Adipocyte (in vitro differentiated cells): ENCODE data around the gene HOXA3.

Experiments
- DNase-seq: peaks from one replicate; pipeline ENCODE4 v3.0.0-alpha.2; 2015; ENCODE audit warnings: low read depth
- H3K27me3 ChIP-seq: replicated peaks from 2 replicates; pipeline ENCODE4 v1.7.0; 2013; ENCODE audit warnings: mild to moderate bottlenecking, low read length, moderate library complexity; ENCODE audit not compliant: control insufficient read depth, insufficient read depth
- H3K36me3 ChIP-seq: 2 replicates; pipeline ENCODE4 v1.7.0; 2013; ENCODE audit warnings: low read length, mild to moderate bottlenecking, moderate library complexity; ENCODE audit not compliant: control insufficient read depth, insufficient read depth, severe bottlenecking
- H3K4me1 ChIP-seq: 2 replicates; pipeline ENCODE4 v1.7.0; 2013; ENCODE audit warnings: mild to moderate bottlenecking, low read length, moderate library complexity; ENCODE audit not compliant: control insufficient read depth, insufficient read depth
- H3K4me3 ChIP-seq: 2 replicates; pipeline ENCODE4 v1.7.0; 2013; ENCODE audit warnings: mild to moderate bottlenecking, low read length, moderate library complexity
- H3K9ac ChIP-seq: 2 replicates; pipeline ENCODE4 v1.7.0; 2013; ENCODE audit warnings: mild to moderate bottlenecking, low read length, moderate library complexity
- H3K9me3 ChIP-seq: 2 replicates; pipeline ENCODE4 v1.7.0; 2013; ENCODE audit warnings: mild to moderate bottlenecking, low read length, moderate library complexity; ENCODE audit not compliant: control insufficient read depth

The HOXA3 gene

DNA sequence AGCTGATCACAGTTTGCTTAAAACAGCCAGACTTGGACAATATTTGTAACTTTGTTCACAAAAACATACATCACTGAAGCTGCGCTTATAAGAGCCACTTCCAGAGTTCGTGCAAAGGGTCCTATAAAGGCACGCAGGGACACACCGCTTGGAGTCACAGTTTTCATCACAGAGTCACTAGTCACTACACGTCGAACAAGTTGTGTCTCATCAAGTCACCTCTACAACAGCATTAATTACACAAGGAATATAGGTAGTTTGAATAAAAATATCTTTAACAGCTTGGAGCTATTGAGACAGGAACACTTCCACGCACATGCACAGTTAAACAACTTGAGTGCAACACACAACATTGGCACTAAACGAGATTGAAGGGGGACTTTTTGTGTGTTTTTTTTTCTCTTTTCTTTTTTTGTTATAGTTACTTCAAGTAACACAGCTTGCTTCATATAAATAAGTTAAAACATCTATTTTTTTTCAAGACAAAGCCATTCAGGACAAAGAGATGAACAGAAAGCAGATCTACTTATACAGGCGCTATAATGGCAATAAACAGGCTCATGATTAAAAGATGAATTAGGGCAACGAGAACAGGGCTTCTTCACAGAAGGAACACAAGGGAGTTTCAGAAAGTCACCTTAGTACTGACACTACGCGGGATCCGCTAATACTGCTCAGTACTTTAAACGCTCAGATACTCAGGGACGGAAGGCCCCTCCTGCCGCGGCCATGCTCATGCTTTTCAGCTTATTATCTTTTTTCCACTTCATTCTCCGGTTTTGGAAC, 11.1 kb downstream of the HOXA3 start:
- Histone ChIP-seq H3K36me3 (peaks cover 25% of the 10 kb centered on the region), H3K4me1 (peaks cover 57% of the 10 kb centered on the region)

DNA sequence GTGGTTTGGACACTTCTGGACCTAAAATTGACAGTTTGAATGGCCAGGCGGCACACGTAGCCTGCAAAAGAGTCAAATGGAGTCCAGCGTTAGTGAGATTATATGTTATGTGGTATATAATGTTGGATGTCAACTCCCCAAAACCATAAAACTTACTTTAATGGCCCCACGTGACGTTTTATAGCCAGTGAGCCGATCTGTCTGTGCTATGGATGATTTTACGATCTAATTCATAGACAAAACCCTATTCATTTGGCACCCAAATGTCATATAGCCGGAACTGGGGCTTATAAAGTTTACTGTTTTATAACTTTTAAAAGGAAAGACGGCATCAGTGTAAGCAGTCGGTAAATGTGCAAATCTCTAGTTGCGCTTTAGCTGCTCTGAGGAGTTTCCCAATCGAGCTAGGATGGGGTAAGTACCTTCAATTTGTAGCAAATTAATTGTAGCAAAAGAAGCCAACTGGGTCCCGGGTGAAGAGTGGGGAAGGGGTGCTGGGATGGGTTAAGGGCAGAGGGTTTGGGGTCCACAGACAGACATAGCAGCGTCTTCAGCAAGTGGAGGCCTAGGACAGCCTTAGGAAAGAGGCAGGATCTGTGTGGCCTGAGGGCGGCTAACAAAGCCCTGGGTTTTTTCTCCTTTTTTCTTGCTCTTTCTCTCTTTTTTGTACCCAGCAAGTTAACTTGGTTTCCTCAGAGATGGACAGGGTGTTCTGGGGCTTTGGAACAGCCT, 12.1 kb downstream of the HOXA3 start:
- no peaks in the 10 kb centered on the region for H3K9me3 ChIP-seq
- peaks cover 22% of the 10 kb centered on the region for H3K36me3 ChIP-seq
- H3K4me1 ChIP-seq, result peaks cover 61% of the 10 kb centered on the region
- peak overlapping the region; percentile 82 for H3K4me3 ChIP-seq
- DNase-seq, result no peak
- H3K9ac ChIP-seq, result peak overlapping the region; percentile 88
- no peaks in the 10 kb centered on the region for H3K27me3 ChIP-seq

More for the DNA sequence above, 11.1 kb downstream of the HOXA3 start:
- no peaks in the 10 kb centered on the region for H3K9me3 ChIP-seq
- H3K27me3 ChIP-seq, result no peaks in the 10 kb centered on the region
- H3K9ac ChIP-seq, result peak overlapping the region; percentile 88
- H3K4me3 ChIP-seq, result peak overlapping the region; percentile 82
- no peak for DNase-seq

DNA sequence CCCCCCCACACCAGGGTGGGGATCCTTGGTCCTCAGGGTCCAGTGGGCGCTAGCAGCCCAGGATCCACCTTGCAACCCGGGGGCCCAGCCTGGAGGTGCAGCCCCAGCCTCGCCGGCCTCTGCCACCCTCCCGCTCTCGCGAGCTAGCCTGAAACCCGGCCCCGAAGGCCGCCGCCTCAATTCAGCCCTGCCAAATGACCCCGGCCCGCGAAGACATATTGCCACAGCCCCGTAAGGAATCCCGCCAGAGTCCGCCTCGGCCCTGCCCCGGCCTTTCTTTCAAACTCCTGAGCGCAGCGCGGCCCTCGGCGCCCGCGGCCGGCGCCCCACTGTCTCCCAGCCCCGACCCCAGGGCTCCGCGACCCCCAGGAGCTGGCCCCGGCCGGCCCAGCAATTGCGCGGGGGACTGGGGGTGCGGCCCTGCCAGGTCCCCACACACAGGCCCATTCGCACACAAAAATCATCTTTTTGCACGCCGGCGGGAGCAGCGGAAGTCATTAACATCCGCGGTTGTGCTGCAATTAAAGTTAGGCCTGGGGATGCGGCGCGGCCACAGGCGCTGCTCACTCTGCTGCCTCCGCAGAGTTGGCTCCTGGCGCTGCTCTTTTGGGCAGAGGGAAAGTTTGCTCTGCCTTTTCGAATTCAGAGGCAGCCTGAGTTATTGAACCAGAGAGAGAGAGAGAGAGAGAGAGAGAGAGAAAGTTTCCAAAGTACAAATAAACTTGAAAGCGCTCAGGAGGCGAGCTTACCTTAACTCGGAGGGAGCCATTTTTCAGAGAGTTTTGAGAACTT, 12.9 kb downstream of the HOXA3 start:
- Histone ChIP-seq H3K9me3 (no peaks in the 10 kb centered on the region), H3K4me3 (peak overlapping the region; percentile 82), H3K27me3 (no peaks in the 10 kb centered on the region), H3K36me3 (peaks cover 17% of the 10 kb centered on the region), H3K4me1 (peaks cover 69% of the 10 kb centered on the region), H3K9ac (peak overlapping the region; percentile 88)
- no peak for DNase-seq

DNA sequence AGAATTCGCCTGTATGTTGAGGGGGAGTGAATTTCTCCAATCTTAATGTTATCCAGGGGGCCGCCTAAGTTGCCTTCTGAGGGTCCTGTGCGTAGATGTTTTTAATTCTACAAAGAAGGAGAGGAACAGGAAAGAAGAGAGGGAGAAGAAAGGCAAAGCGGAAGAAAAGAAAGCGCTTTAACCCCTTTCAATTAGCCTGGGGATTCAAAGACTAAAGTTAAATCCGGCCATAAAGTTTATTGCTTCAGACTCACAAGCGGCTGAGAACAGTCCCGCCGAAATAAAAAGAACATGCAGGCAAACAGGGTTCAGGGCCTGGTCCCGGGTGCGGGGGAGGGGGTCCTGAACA, 13.4 kb downstream of the HOXA3 start:
- Histone ChIP-seq H3K27me3 (no peaks in the 10 kb centered on the region), H3K36me3 (peaks cover 12% of the 10 kb centered on the region), H3K4me3 (peak overlapping the region; percentile 82), H3K4me1 (peaks cover 70% of the 10 kb centered on the region), H3K9ac (peak overlapping the region; percentile 88), H3K9me3 (no peaks in the 10 kb centered on the region)
- DNase-seq, result no peak

DNA sequence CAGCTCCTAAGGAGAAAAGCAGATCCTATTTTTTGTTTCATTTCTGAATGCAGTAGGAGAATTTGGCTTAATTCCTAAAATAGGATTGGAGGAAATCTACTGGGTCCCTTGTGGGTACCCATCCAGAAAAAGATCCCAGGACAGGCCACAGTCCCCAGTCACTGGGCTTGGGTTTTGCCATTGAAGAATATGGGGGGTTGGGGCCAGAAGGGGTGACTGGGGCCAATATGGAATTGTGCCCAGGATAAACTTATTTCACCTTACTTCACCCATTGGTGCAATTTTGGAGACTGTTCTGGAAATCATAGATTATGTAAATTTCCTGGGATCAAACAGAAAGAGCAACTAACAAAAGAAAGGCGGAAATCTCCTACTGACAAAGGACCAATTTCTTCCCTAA, 13.9 kb downstream of the HOXA3 start:
- Histone ChIP-seq H3K4me3 (peak overlapping the region; percentile 82), H3K36me3 (peaks cover 9% of the 10 kb centered on the region), H3K4me1 (peaks cover 74% of the 10 kb centered on the region), H3K27me3 (no peaks in the 10 kb centered on the region), H3K9ac (peak overlapping the region; percentile 88), H3K9me3 (no peaks in the 10 kb centered on the region)
- no peak for DNase-seq

DNA sequence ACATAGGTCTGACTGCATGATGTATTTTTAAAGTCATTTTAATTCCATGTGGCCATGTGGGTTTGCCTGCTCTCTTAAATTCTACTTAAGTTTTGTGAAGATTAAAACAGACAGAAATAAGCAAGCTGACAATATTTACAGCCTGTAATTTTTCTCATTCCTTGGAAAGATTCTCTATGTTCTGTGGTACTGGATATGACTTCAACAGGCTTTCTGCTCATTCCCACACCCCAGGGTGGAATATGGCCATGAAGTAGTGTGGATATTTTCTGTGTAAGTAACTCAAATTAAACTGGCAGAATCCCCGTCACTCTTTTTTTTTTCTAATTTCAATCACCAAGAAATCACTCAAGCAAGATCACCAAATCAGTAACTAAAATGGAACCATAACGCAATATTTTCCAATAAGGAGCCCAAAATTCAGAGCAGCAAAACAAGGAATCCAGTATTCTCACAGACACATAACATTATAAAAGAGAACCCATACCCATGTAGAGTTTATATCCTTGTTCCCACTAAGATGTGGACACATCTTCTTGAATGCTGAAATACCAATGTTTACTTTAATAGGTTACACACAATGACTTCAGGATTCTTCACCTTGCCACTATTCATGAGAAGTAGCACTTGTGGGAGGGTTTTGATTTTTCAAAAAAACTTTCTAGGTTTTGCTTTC, 14.6 kb downstream of the HOXA3 start:
- H3K36me3 ChIP-seq, result peaks cover 9% of the 10 kb centered on the region
- H3K9me3 ChIP-seq, result no peaks in the 10 kb centered on the region
- H3K4me3 ChIP-seq, result peak overlapping the region; percentile 82
- H3K9ac ChIP-seq, result peak overlapping the region; percentile 88
- H3K4me1 ChIP-seq, result peaks cover 77% of the 10 kb centered on the region
- no peaks in the 10 kb centered on the region for H3K27me3 ChIP-seq
- DNase-seq, result no peak

DNA sequence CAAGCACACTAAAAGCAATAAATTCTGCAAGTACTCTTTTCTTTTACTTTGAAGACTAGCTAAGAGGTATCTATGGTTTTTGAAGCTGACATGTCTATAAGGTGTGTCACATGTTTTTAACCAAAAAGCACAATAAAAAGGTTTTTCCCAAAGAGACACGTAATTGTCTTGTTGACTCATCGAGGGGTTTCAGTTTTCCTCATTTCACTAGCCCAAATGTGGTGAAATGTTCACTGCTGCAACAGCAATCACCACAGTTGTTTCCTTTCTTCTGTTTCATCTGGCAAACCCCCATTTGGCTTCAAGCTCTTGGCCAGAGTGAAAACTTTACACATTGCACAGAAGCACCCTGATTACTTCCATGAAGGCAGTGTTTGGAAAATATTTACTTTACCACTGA, 18.0 kb downstream of the HOXA3 start:
- H3K9me3 ChIP-seq, result no peaks in the 10 kb centered on the region
- H3K27me3 ChIP-seq, result no peaks in the 10 kb centered on the region
- DNase-seq, result no peak
- H3K36me3 ChIP-seq, result peaks cover under 1% of the 10 kb centered on the region
- H3K9ac ChIP-seq, result peak overlapping the region; percentile 1
- H3K4me1 ChIP-seq, result peaks cover 80% of the 10 kb centered on the region
- H3K4me3 ChIP-seq, result no peak overlapping the region

DNA sequence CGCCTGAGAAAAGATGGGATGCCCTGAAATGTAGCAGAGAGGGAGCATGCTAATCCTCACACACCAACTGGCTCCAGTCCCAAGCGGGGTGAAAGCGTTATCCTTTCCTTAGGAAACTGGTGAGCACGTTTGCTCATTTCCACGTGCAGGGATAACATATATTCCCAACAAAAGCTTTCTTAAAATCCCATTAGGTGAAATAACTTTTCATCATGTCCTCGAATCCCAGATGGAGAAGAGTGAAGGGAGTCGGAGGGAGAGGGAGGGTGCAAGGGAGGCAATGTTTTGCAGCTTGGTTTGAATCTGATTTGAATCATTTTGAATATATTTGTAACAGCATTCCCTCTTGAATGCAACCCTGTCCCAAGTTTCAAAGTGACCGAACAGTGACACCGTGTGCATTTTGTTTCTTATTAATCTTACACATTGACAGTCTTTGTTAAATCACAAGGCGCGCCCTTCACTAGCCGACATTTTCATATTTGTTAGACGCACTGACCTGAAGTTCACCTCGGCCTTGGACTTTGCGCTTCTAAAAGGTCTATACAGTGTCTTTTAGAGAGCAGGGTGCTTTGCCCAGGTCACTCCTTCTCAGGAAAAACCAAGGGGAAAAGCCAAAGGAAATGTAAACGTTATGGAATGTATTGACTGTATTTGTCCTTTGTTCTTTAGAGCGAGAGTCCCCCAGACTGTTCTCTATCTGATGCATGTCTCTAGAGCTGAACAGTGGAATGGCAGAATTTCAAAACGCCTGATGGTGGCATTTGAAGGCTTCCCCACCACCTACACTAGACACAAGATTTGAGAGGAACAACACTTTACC, 18.8 kb downstream of the HOXA3 start:
- Histone ChIP-seq H3K4me1 (peaks cover 78% of the 10 kb centered on the region), H3K9ac (peak overlapping the region; percentile 1), H3K36me3 (peaks cover 8% of the 10 kb centered on the region), H3K9me3 (no peaks in the 10 kb centered on the region), H3K4me3 (no peak overlapping the region), H3K27me3 (no peaks in the 10 kb centered on the region)
- DNase-seq, result no peak

DNA sequence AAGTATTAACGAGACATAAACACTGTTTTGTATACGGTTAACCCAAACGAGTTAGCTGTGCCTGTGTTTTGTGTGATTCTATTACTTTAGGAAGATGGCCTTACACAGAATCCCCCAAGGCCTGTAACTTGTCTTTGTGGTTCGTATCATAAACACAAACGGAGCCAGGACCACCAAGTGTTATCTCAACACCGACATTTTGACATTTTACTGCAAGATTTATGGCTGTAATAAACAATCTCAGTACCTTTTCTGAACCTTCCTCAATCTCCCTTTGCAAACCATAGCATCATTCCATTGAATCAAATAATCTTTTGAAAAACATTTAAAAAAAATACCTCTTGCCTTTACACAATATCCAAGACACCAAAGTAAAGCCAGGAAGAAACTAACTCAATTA, 19.4 kb downstream of the HOXA3 start:
- H3K4me1 ChIP-seq, result peaks cover 78% of the 10 kb centered on the region
- H3K9ac ChIP-seq, result no peak overlapping the region
- no peaks in the 10 kb centered on the region for H3K9me3 ChIP-seq
- H3K4me3 ChIP-seq, result no peak overlapping the region
- peaks cover 8% of the 10 kb centered on the region for H3K36me3 ChIP-seq
- no peaks in the 10 kb centered on the region for H3K27me3 ChIP-seq
- DNase-seq, result no peak

DNA sequence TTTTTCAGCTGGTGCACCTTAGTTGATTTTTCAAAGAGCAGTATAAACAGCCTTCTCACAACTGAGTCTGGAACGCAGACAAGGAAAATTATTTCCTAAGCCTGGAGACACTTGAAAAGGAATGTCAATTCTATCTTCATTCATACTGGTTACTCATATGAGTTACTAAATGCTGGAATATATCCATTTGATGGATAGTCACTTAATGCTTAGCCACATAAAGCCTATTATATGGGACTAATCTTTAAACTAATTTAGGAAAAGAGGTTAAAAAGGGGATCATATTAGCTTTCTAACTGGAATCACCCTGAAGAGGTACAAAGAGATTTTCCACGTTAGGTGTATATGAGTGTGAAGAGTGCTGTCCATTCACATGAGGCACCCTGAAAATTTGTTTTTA, 20.2 kb downstream of the HOXA3 start:
- Histone ChIP-seq H3K9me3 (no peaks in the 10 kb centered on the region), H3K9ac (peak overlapping the region; percentile 6), H3K4me1 (peaks cover 78% of the 10 kb centered on the region), H3K4me3 (no peak overlapping the region), H3K36me3 (peaks cover 8% of the 10 kb centered on the region), H3K27me3 (no peaks in the 10 kb centered on the region)
- DNase-seq, result no peak
